ENCODE measurements around the gene EHF. TPM values are rescaled to one million over a fixed set of nuclear protein-coding genes. Genes with fewer than 3 reads are reported as not detected.

EHF gene
- total and polyA plus RNA-seq, 9 of the 15 experiments (the other 6 are each of a cell fraction or from before 2014, with no cell fraction given), result 0.04 to 0.54 (median 0.37) TPM

DNA sequence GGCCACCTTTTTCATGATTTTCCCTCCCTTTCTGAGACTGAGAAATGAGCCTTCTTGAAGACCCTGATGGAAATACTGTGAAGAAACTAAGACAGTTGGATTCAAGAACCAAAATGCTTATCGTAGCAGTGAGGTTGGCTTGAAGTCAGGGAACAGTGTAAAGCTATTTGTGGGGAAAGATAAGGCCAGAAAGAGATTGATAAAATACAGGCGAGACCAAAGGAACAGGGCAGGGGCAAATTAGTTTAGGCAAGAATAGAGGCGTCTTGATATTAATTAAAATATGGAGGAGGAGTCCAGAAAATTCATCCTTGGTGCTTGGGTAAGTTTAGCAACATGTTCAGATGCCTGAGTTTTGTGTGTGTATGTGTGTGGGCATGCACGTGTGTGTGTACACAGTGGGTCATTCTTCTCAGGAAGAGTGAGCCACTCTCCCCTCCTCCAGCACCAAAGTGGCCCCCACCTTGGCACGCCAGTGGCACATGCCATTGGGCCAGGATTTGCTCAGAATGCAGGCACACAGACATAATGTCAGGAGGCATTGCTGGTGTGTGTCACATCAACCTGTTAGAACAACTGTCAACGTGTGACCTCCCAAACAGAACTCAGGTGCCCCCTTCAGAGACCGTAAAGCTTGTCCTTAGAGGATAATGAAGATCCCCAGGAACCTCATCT, 3.9 kb upstream of the EHF start:
- BruUV-seq (replicated peaks), result no TSS peak
- H3K36me3 ChIP-seq (ENCODE audit: control insufficient read depth, insufficient read depth, low read length), result no peaks in the 10 kb centered on the region
- peak overlapping the region; percentile 44; the same call in 1 of the 3 replicates for H3K27ac ChIP-seq (ENCODE audit: extremely low read depth, low read depth, low read length)
- no peaks in the 10 kb centered on the region for H4K20me1 ChIP-seq (replicated peaks; ENCODE audit: control insufficient read depth, insufficient read depth, low read length)
- H3K4me2 ChIP-seq (ENCODE audit: insufficient read depth, low read length), result 0 out of 2 replicates have a peak overlapping the region, but pooled peaks have one; percentile 3
- 21% methylated on average over 7 of the region's 7 CpGs for WGBS (ENCODE audit: insufficient coverage, low coverage, missing lambda C conversion rate)
- POLR2A ChIA-PET, result interaction anchor here (0.8 to 1.2 kb wide), 5 partner anchors 9 to 33 kb away, joined by 3 to 4 read pairs (median 3); no protein-coding TSS in a partner anchor
- DNase-seq (ENCODE audit: extremely low read depth in 1 of 4, low spot score in 3 of 4) (peak in 1 of 4 experiments; percentile 63), ATAC-seq (peak; percentile 12; the same call in 2 of the 3 replicates), FAIRE-seq (no peak)
- peaks cover 3 to 45% of the 10 kb centered on the region in 2 experiments; a peak in 4 of 5 replicates for H3K4me1 ChIP-seq (replicated peaks in 1 of 2; ENCODE audit: control insufficient read depth in 2 of 2, insufficient read depth in 2 of 2, low read length in 2 of 2)
- no peaks in the 10 kb centered on the region for H3K79me2 ChIP-seq (ENCODE audit: control insufficient read depth, insufficient read depth, low read length)
- in situ Hi-C loops (cut with MboI) (no loop called here), intact Hi-C loops (cut with micrococcal nuclease) (loop anchor here (5.0 kb wide), 1 partner anchor 35 kb away; no protein-coding TSS in a partner anchor)
- H3K27me3 ChIP-seq (ENCODE audit: control insufficient read depth in 2 of 2, insufficient read depth in 2 of 2, low read length in 2 of 2), result no peaks in the 10 kb centered on the region
- CTCF ChIA-PET (ENCODE audit: low intra/inter-chr PET ratio), result no interaction called here
- H3K9ac ChIP-seq (ENCODE audit: insufficient read depth in 1 of 2, low read depth in 2 of 2, low read length in 2 of 2), result peak overlapping the region in 1 of 2 experiments; percentile 8; a peak in 1 of 4 replicates
- H3K9me1 ChIP-seq (ENCODE audit: control insufficient read depth, insufficient read depth, low read length), result no peaks in the 10 kb centered on the region
- H3K9me3 ChIP-seq (replicated peaks; ENCODE audit: control insufficient read depth, insufficient read depth, low read depth, low read length), result no peaks in the 10 kb centered on the region
- no peak overlapping the region for H3K4me3 ChIP-seq
- H2AFZ ChIP-seq (ENCODE audit: low read depth, low read length), result no peak overlapping the region
- peak; percentile 32; the same call in 1 of the 2 replicates for TF ChIP-seq TCF3 (CRISPR knock-in tag; IDR thresholded peaks at IDR 0.05)
- no peak for TF ChIP-seq ZNF695 (CRISPR knock-in tag; IDR thresholded peaks at IDR 0.05)
- TF ChIP-seq MYC (IDR thresholded peaks at IDR 0.05; ENCODE audit: low read depth, low read length), result 0 out of 2 replicates have a peak, but pooled peaks have one; percentile 28
- no peak for TF ChIP-seq MYC (CRISPR knock-in tag; IDR thresholded peaks at IDR 0.05; ENCODE audit: borderline replicate concordance, low read depth)
- TF ChIP-seq ZNF561 (CRISPR knock-in tag; conservative IDR thresholded peaks at IDR 0.05), result no peak
- TF ChIP-seq PHF21A (IDR thresholded peaks at IDR 0.05; ENCODE audit: borderline replicate concordance, low read depth), result no peak
- TF ChIP-seq ZNF764 (CRISPR knock-in tag; IDR thresholded peaks at IDR 0.05; ENCODE audit: low read depth), result no peak
- no peak for TF ChIP-seq CAMTA2 (CRISPR knock-in tag; conservative IDR thresholded peaks at IDR 0.05)
- TF ChIP-seq YBX1 (IDR thresholded peaks at IDR 0.05), result no peak
- TF ChIP-seq POLR2A (conservative IDR thresholded peaks at IDR 0.05), result no peak
- TF ChIP-seq, protein P1, sequence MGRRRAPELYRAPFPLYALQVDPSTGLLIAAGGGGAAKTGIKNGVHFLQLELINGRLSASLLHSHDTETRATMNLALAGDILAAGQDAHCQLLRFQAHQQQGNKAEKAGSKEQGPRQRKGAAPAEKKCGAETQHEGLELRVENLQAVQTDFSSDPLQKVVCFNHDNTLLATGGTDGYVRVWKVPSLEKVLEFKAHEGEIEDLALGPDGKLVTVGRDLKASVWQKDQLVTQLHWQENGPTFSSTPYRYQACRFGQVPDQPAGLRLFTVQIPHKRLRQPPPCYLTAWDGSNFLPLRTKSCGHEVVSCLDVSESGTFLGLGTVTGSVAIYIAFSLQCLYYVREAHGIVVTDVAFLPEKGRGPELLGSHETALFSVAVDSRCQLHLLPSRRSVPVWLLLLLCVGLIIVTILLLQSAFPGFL (CRISPR knock-in tag; IDR thresholded peaks at IDR 0.05), result no peak
- TF ChIP-seq HNRNPL (IDR thresholded peaks at IDR 0.05; ENCODE audit: low read depth, low read length), result no peak
- no peak for TF ChIP-seq HMG20A (CRISPR knock-in tag; conservative IDR thresholded peaks at IDR 0.05)
- TF ChIP-seq, protein P2, sequence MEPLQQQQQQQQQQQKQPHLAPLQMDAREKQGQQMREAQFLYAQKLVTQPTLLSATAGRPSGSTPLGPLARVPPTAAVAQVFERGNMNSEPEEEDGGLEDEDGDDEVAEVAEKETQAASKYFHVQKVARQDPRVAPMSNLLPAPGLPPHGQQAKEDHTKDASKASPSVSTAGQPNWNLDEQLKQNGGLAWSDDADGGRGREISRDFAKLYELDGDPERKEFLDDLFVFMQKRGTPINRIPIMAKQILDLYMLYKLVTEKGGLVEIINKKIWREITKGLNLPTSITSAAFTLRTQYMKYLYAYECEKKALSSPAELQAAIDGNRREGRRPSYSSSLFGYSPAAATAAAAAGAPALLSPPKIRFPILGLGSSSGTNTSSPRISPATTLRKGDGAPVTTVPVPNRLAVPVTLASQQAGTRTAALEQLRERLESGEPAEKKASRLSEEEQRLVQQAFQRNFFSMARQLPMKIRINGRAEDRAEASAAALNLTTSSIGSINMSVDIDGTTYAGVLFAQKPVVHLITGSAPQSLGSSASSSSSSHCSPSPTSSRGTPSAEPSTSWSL (CRISPR knock-in tag; IDR thresholded peaks at IDR 0.05; ENCODE audit: borderline replicate concordance), result no peak
- TF ChIP-seq PRMT5 (CRISPR knock-in tag; IDR thresholded peaks at IDR 0.05), result no peak
- no peak for TF ChIP-seq NFIX (CRISPR knock-in tag; IDR thresholded peaks at IDR 0.05; ENCODE audit: low read depth)
- TF ChIP-seq DACH1 (IDR thresholded peaks at IDR 0.05; ENCODE audit: partially characterized antibody), result no peak
- no peak for TF ChIP-seq CHD4 (IDR thresholded peaks at IDR 0.05; ENCODE audit: insufficient read depth, insufficient replicate concordance, low read depth, low read length, poor library complexity, severe bottlenecking)
- peak; percentile 81 for TF ChIP-seq CBFA2T3 (IDR thresholded peaks at IDR 0.05)
- TF ChIP-seq, protein P3, sequence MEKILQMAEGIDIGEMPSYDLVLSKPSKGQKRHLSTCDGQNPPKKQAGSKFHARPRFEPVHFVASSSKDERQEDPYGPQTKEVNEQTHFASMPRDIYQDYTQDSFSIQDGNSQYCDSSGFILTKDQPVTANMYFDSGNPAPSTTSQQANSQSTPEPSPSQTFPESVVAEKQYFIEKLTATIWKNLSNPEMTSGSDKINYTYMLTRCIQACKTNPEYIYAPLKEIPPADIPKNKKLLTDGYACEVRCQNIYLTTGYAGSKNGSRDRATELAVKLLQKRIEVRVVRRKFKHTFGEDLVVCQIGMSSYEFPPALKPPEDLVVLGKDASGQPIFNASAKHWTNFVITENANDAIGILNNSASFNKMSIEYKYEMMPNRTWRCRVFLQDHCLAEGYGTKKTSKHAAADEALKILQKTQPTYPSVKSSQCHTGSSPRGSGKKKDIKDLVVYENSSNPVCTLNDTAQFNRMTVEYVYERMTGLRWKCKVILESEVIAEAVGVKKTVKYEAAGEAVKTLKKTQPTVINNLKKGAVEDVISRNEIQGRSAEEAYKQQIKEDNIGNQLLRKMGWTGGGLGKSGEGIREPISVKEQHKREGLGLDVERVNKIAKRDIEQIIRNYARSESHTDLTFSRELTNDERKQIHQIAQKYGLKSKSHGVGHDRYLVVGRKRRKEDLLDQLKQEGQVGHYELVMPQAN (IDR thresholded peaks at IDR 0.05; ENCODE audit: borderline replicate concordance), result no peak

Data from K562 (cell line).